KMS-11 (cell line): Measurements from ENCODE around the gene LORICRIN.

ENCODE experiments used
- H2AFZ ChIP-seq: fragments of 200-600 bp; sonication (generic); 2 replicates; pipeline ENCODE4 v1.6.1; 2016; ENCODE audit warnings: antibody characterized with exemption, mixed run types, low read depth
- H3K27ac ChIP-seq: fragments of 200-600 bp; sonication (generic); 2 replicates; pipeline ENCODE4 v1.6.1; 2016; ENCODE audit warnings: mild to moderate bottlenecking, mixed run types
- H3K27me3 ChIP-seq: fragments of 200-600 bp; sonication (generic); 2 replicates; pipeline ENCODE4 v1.6.1; 2017; ENCODE audit warnings: mild to moderate bottlenecking, low read depth, mixed run types, moderate library complexity; ENCODE audit not compliant: insufficient read depth
- H3K36me3 ChIP-seq: fragments of 200-600 bp; sonication (generic); 2 replicates; pipeline ENCODE4 v1.6.1; 2017; ENCODE audit warnings: mild to moderate bottlenecking, mixed run types; ENCODE audit not compliant: insufficient read depth
- H3K4me1 ChIP-seq: fragments of 200-600 bp; sonication (generic); 2 replicates; pipeline ENCODE4 v1.6.1; 2016; ENCODE audit warnings: mild to moderate bottlenecking, low read depth, mixed run types; ENCODE audit not compliant: poor library complexity, severe bottlenecking
- H3K4me2 ChIP-seq: fragments of 200-600 bp; sonication (generic); 2 replicates; pipeline ENCODE4 v1.7.0; 2016; ENCODE audit warnings: mild to moderate bottlenecking, mixed run types
- H3K4me3 ChIP-seq: fragments of 200-600 bp; sonication (generic); IDR thresholded peaks from 2 replicates; pipeline ENCODE4 v1.6.1; 2017; ENCODE audit warnings: low read depth, low read length, mixed read lengths; ENCODE audit not compliant: insufficient read depth
- H3K79me2 ChIP-seq: fragments of 200-600 bp; sonication (generic); 2 replicates; pipeline ENCODE4 v1.6.1; 2016; ENCODE audit warnings: low read depth, mixed run types; ENCODE audit not compliant: insufficient read depth
- H3K9ac ChIP-seq: fragments of 200-600 bp; sonication (generic); 2 replicates; pipeline ENCODE4 v1.6.1; 2016; ENCODE audit warnings: mild to moderate bottlenecking, mixed run types
- H4K20me1 ChIP-seq: fragments of 200-600 bp; sonication (generic); 2 replicates; pipeline ENCODE4 v1.6.1; 2016; ENCODE audit warnings: mild to moderate bottlenecking, mixed run types; ENCODE audit not compliant: insufficient read depth
- CTCF ChIP-seq: fragments of 200-600 bp; sonication (generic); conservative IDR thresholded peaks from 2 replicates; pipeline ENCODE4 v1.6.1; 2017; ENCODE audit warnings: low read depth, mild to moderate bottlenecking, antibody characterized with exemption, low read length, moderate library complexity, mixed read lengths

Gene LORICRIN

GRCh38 chr1:153261281-153262069 lies 2.0 kb downstream of the LORICRIN start:
- peak overlapping the region; percentile 21 for H2AFZ ChIP-seq
- H3K4me2 ChIP-seq = peak overlapping the region; percentile 59
- no peak overlapping the region for H3K27ac ChIP-seq
- H3K27me3 ChIP-seq = peaks cover 10% of the 10 kb centered on the region; the same call in 1 of the 2 replicates
- H3K4me3 ChIP-seq = no peak overlapping the region
- H4K20me1 ChIP-seq = no peaks in the 10 kb centered on the region
- TF ChIP-seq CTCF = no peak
- H3K79me2 ChIP-seq = no peaks in the 10 kb centered on the region
- no peaks in the 10 kb centered on the region for H3K36me3 ChIP-seq
- H3K9ac ChIP-seq = no peak overlapping the region; the same call in 1 of the 2 replicates
- peaks cover 25% of the 10 kb centered on the region for H3K4me1 ChIP-seq

GRCh38 chr1:153262070-153262366 lies 2.5 kb downstream of the LORICRIN start:
- no peak overlapping the region; the same call in 1 of the 2 replicates for H3K9ac ChIP-seq
- peak overlapping the region; percentile 59 for H3K4me2 ChIP-seq
- H3K27me3 ChIP-seq = peaks cover 10% of the 10 kb centered on the region; the same call in 1 of the 2 replicates
- no peak for TF ChIP-seq CTCF
- peaks cover 25% of the 10 kb centered on the region for H3K4me1 ChIP-seq
- H3K79me2 ChIP-seq = no peaks in the 10 kb centered on the region
- H3K27ac ChIP-seq = no peak overlapping the region
- no peaks in the 10 kb centered on the region for H4K20me1 ChIP-seq
- H3K4me3 ChIP-seq = no peak overlapping the region
- H2AFZ ChIP-seq = peak overlapping the region; percentile 21
- no peaks in the 10 kb centered on the region for H3K36me3 ChIP-seq

- no peak overlapping the region for H3K9ac ChIP-seq
- TF ChIP-seq CTCF = no peak
- no peaks in the 10 kb centered on the region for H3K36me3 ChIP-seq
- H3K27ac ChIP-seq = 0 out of 2 replicates have a peak overlapping the region, but pooled peaks have one; percentile 0
- H3K4me2 ChIP-seq = peak overlapping the region; percentile 59
- H3K79me2 ChIP-seq = no peaks in the 10 kb centered on the region
- peaks cover 25% of the 10 kb centered on the region for H3K4me1 ChIP-seq
- peak overlapping the region; percentile 21; the same call in 1 of the 2 replicates for H2AFZ ChIP-seq
- peaks cover 10% of the 10 kb centered on the region; the same call in 1 of the 2 replicates for H3K27me3 ChIP-seq
- H3K4me3 ChIP-seq = no peak overlapping the region
- H4K20me1 ChIP-seq = no peaks in the 10 kb centered on the region
Measured at GRCh38 chr1:153262462-153263157, 3.1 kb downstream of the LORICRIN start.

- Histone ChIP-seq H3K9ac (no peak overlapping the region), H3K27me3 (peaks cover 10% of the 10 kb centered on the region; the same call in 1 of the 2 replicates), H3K4me3 (no peak overlapping the region), H3K4me1 (peaks cover 25% of the 10 kb centered on the region), H3K36me3 (no peaks in the 10 kb centered on the region), H3K27ac (no peak overlapping the region), H3K4me2 (no peak overlapping the region), H2AFZ (no peak overlapping the region), H4K20me1 (no peaks in the 10 kb centered on the region), H3K79me2 (no peaks in the 10 kb centered on the region)
- TF ChIP-seq CTCF = peak; percentile 39; the same call in 1 of the 2 replicates
Measured at GRCh38 chr1:153265457-153265856, 6.0 kb downstream of the LORICRIN start.
